Right lobe of liver (tissue), 4 donors: ENCODE results near the gene DNAI4.

Source experiments
- POLR2A ChIP-seq: fragments of 450-650 bp; IDR thresholded peaks from one replicate; pipeline ENCODE4 v1.6.1; 2017; ENCODE audit warnings: antibody characterized with exemption, mild to moderate bottlenecking
- TF ChIP-seq, protein P1 (sequence below), 4 donors: fragments of 200-600 bp in 3 of 4; fragments of 450-650 bp in 1 of 4; IDR thresholded peaks; one replicate each; pipeline versions ENCODE4 v1.5.1 to v1.8.0; 2016 to 2022; ENCODE audit warnings: antibody characterized with exemption in 4 of 4, mild to moderate bottlenecking in 2 of 4
- donor health status: DM: no; HTN: no; CAD: no.
- donor health status: DM: no; HTN: no; CAD: no.
- donor health status: DM: no; HTN: yes; CAD: no.

DNA sequence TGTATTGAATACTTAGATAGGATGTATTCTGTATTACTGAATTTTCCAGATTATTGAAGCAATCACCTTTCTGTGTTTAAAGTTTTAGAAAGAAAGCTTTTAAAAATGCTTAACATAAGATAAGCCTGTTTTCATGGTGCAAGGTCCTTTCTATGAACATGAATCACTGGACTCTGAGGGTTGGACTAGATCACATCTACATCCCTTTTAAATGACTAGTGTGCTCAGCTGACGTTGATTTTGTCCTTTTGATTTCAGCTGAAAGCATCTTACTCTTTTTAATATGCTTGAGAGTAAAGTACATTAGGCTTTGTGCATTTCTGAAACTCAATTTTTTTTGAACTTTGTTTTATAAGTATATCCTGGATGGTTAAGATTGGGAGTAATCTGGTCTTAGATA lies 16.3 kb upstream of the DNAI4 start:
- TF ChIP-seq, protein P1, sequence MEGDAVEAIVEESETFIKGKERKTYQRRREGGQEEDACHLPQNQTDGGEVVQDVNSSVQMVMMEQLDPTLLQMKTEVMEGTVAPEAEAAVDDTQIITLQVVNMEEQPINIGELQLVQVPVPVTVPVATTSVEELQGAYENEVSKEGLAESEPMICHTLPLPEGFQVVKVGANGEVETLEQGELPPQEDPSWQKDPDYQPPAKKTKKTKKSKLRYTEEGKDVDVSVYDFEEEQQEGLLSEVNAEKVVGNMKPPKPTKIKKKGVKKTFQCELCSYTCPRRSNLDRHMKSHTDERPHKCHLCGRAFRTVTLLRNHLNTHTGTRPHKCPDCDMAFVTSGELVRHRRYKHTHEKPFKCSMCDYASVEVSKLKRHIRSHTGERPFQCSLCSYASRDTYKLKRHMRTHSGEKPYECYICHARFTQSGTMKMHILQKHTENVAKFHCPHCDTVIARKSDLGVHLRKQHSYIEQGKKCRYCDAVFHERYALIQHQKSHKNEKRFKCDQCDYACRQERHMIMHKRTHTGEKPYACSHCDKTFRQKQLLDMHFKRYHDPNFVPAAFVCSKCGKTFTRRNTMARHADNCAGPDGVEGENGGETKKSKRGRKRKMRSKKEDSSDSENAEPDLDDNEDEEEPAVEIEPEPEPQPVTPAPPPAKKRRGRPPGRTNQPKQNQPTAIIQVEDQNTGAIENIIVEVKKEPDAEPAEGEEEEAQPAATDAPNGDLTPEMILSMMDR (IDR thresholded peaks at IDR 0.05): no peak
- TF ChIP-seq POLR2A: no peak
